SK-N-SH treated with all-trans-retinoic acid at 6 μM for 48 hours (cell line): ENCODE measurements around the gene FRMD4A.

Experiments used
- ATAC-seq: fragments of 200-7000 bp; cut with Tn5 transposase; 3 replicates; pipeline ENCODE4 v1.9.1; 2020; ENCODE audit warnings: mild to moderate bottlenecking, moderate library complexity
- ARNTL ChIP-seq: fragments of 450-650 bp; formaldehyde crosslinking; IDR thresholded peaks from 2 replicates; pipeline ENCODE4 v1.5.0; 2020; ENCODE audit warnings: low read depth, mild to moderate bottlenecking, moderate library complexity, borderline replicate concordance
- CSDC2 ChIP-seq: fragments of 250-450 bp; sonication (Bioruptor Pico); IDR thresholded peaks from 2 replicates; pipeline ENCODE4 v1.5.0; 2020; ENCODE audit warnings: mild to moderate bottlenecking, moderate library complexity
- ESRRG ChIP-seq: fragments of 250-450 bp; sonication (Bioruptor Pico); IDR thresholded peaks from 2 replicates; pipeline ENCODE4 v1.6.1; 2021; ENCODE audit warnings: mild to moderate bottlenecking
- GLIS3 ChIP-seq: fragments of 250-450 bp; sonication (Bioruptor Pico); IDR thresholded peaks from 2 replicates; pipeline ENCODE4 v1.5.0; 2020; ENCODE audit warnings: mild to moderate bottlenecking, moderate library complexity
- ISL1 ChIP-seq: fragments of 250-450 bp; sonication (Bioruptor Pico); IDR thresholded peaks from 2 replicates; pipeline ENCODE4 v2.1.2; 2022; ENCODE audit warnings: mild to moderate bottlenecking, moderate library complexity
- OSR1 ChIP-seq: fragments of 250-450 bp; sonication (Bioruptor Pico); IDR thresholded peaks from 2 replicates; pipeline ENCODE4 v1.8.0; 2022; ENCODE audit warnings: moderate library complexity, mild to moderate bottlenecking, inconsistent platforms
- PPARA ChIP-seq: fragments of 250-450 bp; sonication (Bioruptor Pico); IDR thresholded peaks from 2 replicates; pipeline ENCODE4 v1.5.0; 2020; ENCODE audit warnings: mild to moderate bottlenecking, borderline replicate concordance
- RARB ChIP-seq: fragments of 250-450 bp; sonication (Bioruptor Pico); IDR thresholded peaks from 2 replicates; pipeline ENCODE4 v1.8.0; 2021; ENCODE audit warnings: mild to moderate bottlenecking, moderate library complexity
- SNAI2 ChIP-seq: fragments of 250-450 bp; sonication (Bioruptor Pico); IDR thresholded peaks from 2 replicates; pipeline ENCODE4 v1.5.0; 2020; ENCODE audit warnings: mild to moderate bottlenecking, moderate library complexity
- TCF4 ChIP-seq: fragments of 250-450 bp; sonication (Bioruptor Pico); IDR thresholded peaks from 2 replicates; pipeline ENCODE4 v1.8.0; 2021; ENCODE audit warnings: mild to moderate bottlenecking, moderate library complexity, borderline replicate concordance
- TOX ChIP-seq: fragments of 250-450 bp; sonication (Bioruptor Pico); IDR thresholded peaks from 2 replicates; pipeline ENCODE4 v1.8.0; 2021; ENCODE audit warnings: mild to moderate bottlenecking, moderate library complexity, borderline replicate concordance
- ZC3H10 ChIP-seq: fragments of 250-450 bp; sonication (Bioruptor Pico); IDR thresholded peaks from 2 replicates; pipeline ENCODE4 v1.5.1; 2021; ENCODE audit warnings: mild to moderate bottlenecking, moderate library complexity
- ZFP3 ChIP-seq: fragments of 250-450 bp; sonication (Bioruptor Pico); IDR thresholded peaks from 2 replicates; pipeline ENCODE4 v1.5.0; 2020; ENCODE audit warnings: mild to moderate bottlenecking, moderate library complexity
- ZFP30 ChIP-seq: fragments of 450-650 bp; formaldehyde crosslinking; IDR thresholded peaks from 2 replicates; pipeline ENCODE4 v1.5.0; 2022; ENCODE audit warnings: mild to moderate bottlenecking, moderate library complexity
- ZNF565 ChIP-seq: fragments of 450-650 bp; formaldehyde crosslinking; conservative IDR thresholded peaks from 2 replicates; pipeline ENCODE4 v1.5.0; 2020; ENCODE audit warnings: low read depth, mild to moderate bottlenecking, moderate library complexity
- ZNF70 ChIP-seq: fragments of 450-650 bp; formaldehyde crosslinking; IDR thresholded peaks from 2 replicates; pipeline ENCODE4 v1.5.0; 2020; ENCODE audit warnings: mild to moderate bottlenecking, moderate library complexity
- ZNF8 ChIP-seq: fragments of 450-650 bp; formaldehyde crosslinking; IDR thresholded peaks from 2 replicates; pipeline ENCODE4 v1.5.0; 2020; ENCODE audit warnings: mild to moderate bottlenecking, moderate library complexity
- TF ChIP-seq, protein P1 (sequence below): fragments of 250-450 bp; sonication (Bioruptor Pico); IDR thresholded peaks from 2 replicates; pipeline ENCODE4 v1.5.1; 2021; ENCODE audit warnings: mild to moderate bottlenecking, moderate library complexity
- TF ChIP-seq, protein P2 (sequence below): fragments of 250-450 bp; sonication (Bioruptor Pico); IDR thresholded peaks from 2 replicates; pipeline ENCODE4 v1.8.0; 2021; ENCODE audit warnings: low read depth, mild to moderate bottlenecking, moderate library complexity, borderline replicate concordance
- TF ChIP-seq, protein P3 (sequence below): fragments of 250-450 bp; sonication (Bioruptor Pico); IDR thresholded peaks from 2 replicates; pipeline ENCODE4 v1.5.0; 2020; ENCODE audit warnings: mild to moderate bottlenecking, moderate library complexity
- TF ChIP-seq, protein P4 (sequence below): fragments of 250-450 bp; sonication (Bioruptor Pico); IDR thresholded peaks from 2 replicates; pipeline ENCODE4 v1.8.0; 2020; ENCODE audit warnings: mild to moderate bottlenecking, moderate library complexity, borderline replicate concordance

FRMD4A gene

DNA sequence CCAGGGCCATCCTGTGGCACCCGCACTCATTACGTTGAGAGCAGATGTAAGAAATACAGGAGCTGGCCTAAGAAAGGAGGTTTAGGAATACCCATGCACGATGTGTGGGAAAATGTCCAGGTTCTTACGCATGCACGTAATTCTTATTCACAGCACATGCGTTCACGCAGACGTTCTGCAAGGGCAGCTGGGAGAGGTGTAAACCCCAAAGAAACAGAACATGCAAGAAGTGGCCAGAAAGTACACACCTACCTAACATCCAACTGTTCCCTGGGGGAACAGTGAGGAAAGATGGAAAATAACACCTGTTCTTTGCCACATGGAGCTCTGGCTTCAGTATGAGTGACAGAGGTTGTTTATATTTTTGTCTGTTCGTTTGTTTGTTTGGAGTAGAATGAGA lies 458.3 kb downstream of the FRMD4A start:
- no peak for TF ChIP-seq ZFP30 (CRISPR knock-in tag)
- TF ChIP-seq, protein P1, sequence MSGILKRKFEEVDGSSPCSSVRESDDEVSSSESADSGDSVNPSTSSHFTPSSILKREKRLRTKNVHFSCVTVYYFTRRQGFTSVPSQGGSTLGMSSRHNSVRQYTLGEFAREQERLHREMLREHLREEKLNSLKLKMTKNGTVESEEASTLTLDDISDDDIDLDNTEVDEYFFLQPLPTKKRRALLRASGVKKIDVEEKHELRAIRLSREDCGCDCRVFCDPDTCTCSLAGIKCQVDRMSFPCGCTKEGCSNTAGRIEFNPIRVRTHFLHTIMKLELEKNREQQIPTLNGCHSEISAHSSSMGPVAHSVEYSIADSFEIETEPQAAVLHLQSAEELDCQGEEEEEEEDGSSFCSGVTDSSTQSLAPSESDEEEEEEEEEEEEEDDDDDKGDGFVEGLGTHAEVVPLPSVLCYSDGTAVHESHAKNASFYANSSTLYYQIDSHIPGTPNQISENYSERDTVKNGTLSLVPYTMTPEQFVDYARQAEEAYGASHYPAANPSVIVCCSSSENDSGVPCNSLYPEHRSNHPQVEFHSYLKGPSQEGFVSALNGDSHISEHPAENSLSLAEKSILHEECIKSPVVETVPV (CRISPR knock-in tag): no peak
- no peak for TF ChIP-seq OSR1 (CRISPR knock-in tag)
- TF ChIP-seq ZC3H10 (CRISPR knock-in tag): no peak
- no peak for TF ChIP-seq TOX
- no peak for TF ChIP-seq ISL1 (CRISPR knock-in tag)
- TF ChIP-seq PPARA: no peak
- TF ChIP-seq RARB (CRISPR knock-in tag): no peak
- TF ChIP-seq, protein P2, sequence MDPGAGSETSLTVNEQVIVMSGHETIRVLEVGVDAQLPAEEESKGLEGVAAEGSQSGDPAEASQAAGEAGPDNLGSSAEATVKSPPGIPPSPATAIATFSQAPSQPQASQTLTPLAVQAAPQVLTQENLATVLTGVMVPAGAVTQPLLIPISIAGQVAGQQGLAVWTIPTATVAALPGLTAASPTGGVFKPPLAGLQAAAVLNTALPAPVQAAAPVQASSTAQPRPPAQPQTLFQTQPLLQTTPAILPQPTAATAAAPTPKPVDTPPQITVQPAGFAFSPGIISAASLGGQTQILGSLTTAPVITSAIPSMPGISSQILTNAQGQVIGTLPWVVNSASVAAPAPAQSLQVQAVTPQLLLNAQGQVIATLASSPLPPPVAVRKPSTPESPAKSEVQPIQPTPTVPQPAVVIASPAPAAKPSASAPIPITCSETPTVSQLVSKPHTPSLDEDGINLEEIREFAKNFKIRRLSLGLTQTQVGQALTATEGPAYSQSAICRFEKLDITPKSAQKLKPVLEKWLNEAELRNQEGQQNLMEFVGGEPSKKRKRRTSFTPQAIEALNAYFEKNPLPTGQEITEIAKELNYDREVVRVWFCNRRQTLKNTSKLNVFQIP: no peak
- TF ChIP-seq, protein P3, sequence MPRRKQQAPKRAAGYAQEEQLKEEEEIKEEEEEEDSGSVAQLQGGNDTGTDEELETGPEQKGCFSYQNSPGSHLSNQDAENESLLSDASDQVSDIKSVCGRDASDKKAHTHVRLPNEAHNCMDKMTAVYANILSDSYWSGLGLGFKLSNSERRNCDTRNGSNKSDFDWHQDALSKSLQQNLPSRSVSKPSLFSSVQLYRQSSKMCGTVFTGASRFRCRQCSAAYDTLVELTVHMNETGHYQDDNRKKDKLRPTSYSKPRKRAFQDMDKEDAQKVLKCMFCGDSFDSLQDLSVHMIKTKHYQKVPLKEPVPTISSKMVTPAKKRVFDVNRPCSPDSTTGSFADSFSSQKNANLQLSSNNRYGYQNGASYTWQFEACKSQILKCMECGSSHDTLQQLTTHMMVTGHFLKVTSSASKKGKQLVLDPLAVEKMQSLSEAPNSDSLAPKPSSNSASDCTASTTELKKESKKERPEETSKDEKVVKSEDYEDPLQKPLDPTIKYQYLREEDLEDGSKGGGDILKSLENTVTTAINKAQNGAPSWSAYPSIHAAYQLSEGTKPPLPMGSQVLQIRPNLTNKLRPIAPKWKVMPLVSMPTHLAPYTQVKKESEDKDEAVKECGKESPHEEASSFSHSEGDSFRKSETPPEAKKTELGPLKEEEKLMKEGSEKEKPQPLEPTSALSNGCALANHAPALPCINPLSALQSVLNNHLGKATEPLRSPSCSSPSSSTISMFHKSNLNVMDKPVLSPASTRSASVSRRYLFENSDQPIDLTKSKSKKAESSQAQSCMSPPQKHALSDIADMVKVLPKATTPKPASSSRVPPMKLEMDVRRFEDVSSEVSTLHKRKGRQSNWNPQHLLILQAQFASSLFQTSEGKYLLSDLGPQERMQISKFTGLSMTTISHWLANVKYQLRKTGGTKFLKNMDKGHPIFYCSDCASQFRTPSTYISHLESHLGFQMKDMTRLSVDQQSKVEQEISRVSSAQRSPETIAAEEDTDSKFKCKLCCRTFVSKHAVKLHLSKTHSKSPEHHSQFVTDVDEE: no peak
- no peak for TF ChIP-seq ZFP3 (CRISPR knock-in tag)
- TF ChIP-seq, protein P4, sequence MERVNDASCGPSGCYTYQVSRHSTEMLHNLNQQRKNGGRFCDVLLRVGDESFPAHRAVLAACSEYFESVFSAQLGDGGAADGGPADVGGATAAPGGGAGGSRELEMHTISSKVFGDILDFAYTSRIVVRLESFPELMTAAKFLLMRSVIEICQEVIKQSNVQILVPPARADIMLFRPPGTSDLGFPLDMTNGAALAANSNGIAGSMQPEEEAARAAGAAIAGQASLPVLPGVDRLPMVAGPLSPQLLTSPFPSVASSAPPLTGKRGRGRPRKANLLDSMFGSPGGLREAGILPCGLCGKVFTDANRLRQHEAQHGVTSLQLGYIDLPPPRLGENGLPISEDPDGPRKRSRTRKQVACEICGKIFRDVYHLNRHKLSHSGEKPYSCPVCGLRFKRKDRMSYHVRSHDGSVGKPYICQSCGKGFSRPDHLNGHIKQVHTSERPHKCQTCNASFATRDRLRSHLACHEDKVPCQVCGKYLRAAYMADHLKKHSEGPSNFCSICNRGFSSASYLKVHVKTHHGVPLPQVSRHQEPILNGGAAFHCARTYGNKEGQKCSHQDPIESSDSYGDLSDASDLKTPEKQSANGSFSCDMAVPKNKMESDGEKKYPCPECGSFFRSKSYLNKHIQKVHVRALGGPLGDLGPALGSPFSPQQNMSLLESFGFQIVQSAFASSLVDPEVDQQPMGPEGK (CRISPR knock-in tag): no peak
- no peak for TF ChIP-seq SNAI2 (CRISPR knock-in tag)
- TF ChIP-seq ARNTL (CRISPR knock-in tag): no peak
- no peak for ATAC-seq

DNA sequence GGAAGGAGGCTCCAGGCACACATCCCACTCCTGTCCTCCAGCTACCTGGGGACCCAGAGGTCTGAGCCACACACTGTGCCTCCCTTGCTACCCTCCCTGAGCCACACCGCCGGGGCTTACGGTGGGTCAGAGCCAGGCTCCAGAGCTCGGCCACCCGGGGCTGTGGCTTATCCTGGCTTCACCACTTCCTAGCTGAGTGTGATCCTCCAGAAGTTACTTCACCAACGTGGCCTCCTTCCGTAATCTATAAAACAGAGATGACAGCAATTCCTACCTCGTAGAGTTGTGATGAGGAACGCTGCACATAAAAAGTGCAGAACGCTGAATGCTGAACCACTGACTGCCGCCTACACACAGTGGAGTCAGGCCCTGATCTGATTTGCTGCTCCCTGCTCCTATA lies 458.9 kb downstream of the FRMD4A start:
- TF ChIP-seq ZNF70 (CRISPR knock-in tag) (no peak), SNAI2 (CRISPR knock-in tag) (no peak), ZNF8 (CRISPR knock-in tag) (no peak), ZC3H10 (CRISPR knock-in tag) (no peak), ZFP3 (CRISPR knock-in tag) (no peak), PPARA (no peak), OSR1 (CRISPR knock-in tag) (no peak), CSDC2 (CRISPR knock-in tag) (no peak), TOX (no peak), GLIS3 (CRISPR knock-in tag) (no peak), ISL1 (CRISPR knock-in tag) (no peak), ZNF565 (CRISPR knock-in tag) (no peak), ESRRG (no peak)
- ATAC-seq: no peak

DNA sequence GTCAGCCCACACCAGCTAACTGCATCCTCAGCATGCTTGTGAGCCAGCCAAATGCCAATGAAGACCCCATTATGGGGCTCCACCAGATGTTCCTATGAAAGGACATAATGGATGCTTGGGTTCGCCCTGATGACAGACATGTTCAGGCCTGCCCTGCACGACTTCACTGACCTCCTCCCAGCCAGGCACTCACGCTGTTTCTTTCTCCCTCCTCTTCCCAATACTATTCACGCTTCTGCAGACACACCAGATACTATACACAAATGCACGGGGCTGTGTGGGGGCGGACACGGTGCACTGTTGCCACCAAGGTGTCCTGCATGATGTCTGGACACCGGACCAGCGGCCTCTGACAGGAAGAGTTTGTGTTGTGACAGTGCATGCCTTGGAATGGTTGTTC lies 459.7 kb downstream of the FRMD4A start:
- TF ChIP-seq ARNTL (CRISPR knock-in tag): no peak
- TF ChIP-seq ZFP30 (CRISPR knock-in tag): no peak
- TF ChIP-seq, protein P4 (CRISPR knock-in tag): no peak
- no peak for TF ChIP-seq SNAI2 (CRISPR knock-in tag)
- TF ChIP-seq, protein P3: no peak
- TF ChIP-seq RARB (CRISPR knock-in tag): no peak
- TF ChIP-seq ISL1 (CRISPR knock-in tag): no peak
- TF ChIP-seq PPARA: no peak
- TF ChIP-seq ZC3H10 (CRISPR knock-in tag): no peak
- no peak for TF ChIP-seq TCF4 (CRISPR knock-in tag)
- no peak for ATAC-seq
